ENCODE data around the gene AKR1B15. TPM values are rescaled to one million over a fixed set of nuclear protein-coding genes. Genes with fewer than 3 reads are reported as not detected.

Gene AKR1B15
- total RNA-seq, 4 donors from 2014 or later: 0.17 TPM; not detected in 3

DNA sequence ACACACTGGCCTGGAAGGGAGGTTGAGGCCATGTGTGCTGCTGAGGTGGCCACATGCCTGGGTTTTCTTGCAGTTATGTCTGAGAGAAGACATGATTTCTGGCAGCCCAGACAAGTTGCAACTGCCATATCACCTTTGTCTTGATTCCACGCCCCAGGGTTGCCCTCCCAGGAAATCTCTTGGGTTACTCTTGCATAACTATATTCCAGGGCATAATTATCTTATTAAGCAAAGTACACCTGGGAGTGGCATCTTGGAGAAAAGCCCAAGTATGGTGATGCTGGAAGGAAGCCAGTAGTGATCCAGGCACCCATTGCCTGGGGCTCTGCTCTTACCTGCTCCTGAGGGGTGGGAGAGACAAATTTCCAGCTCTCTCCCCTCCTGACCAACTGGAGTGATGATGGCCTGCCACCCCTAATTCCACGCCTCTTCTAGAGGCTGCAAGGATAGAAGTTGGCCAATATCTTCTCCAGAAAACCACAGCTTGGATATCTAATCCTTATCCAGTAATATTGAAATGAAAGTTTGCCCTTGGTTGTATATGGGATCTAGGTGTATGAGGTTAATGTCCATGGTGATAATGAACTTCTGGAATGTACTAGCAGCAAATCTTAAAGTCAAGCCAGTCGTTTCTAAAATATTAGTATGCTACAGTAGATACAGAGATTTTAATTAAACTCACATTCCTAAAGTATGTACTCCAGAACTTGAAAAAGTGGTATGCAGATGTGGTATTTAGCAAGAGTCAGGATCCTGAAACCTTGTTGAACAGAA is 16.5 kb upstream of the AKR1B15 start:
- H3K4me3 ChIP-seq: no peak overlapping the region
- intact Hi-C loops (cut with DNase I): no loop called here
- no peaks in the 10 kb centered on the region for H3K9me3 ChIP-seq
- DNase-seq (ENCODE audit: extremely low spot score): no peak
- peaks cover 0 to 9% (median 2%) of the 10 kb centered on the region in 4 donors for H3K4me1 ChIP-seq
- 80% methylated on average over 3 of the region's 3 CpGs for WGBS
- H3K36me3 ChIP-seq: no peaks in the 10 kb centered on the region
- TF ChIP-seq, protein P1, sequence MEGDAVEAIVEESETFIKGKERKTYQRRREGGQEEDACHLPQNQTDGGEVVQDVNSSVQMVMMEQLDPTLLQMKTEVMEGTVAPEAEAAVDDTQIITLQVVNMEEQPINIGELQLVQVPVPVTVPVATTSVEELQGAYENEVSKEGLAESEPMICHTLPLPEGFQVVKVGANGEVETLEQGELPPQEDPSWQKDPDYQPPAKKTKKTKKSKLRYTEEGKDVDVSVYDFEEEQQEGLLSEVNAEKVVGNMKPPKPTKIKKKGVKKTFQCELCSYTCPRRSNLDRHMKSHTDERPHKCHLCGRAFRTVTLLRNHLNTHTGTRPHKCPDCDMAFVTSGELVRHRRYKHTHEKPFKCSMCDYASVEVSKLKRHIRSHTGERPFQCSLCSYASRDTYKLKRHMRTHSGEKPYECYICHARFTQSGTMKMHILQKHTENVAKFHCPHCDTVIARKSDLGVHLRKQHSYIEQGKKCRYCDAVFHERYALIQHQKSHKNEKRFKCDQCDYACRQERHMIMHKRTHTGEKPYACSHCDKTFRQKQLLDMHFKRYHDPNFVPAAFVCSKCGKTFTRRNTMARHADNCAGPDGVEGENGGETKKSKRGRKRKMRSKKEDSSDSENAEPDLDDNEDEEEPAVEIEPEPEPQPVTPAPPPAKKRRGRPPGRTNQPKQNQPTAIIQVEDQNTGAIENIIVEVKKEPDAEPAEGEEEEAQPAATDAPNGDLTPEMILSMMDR (IDR thresholded peaks at IDR 0.05): no peak
- TF ChIP-seq POLR2A (IDR thresholded peaks at IDR 0.05; ENCODE audit: low read depth) (no peak), POLR2AphosphoS5 (IDR thresholded peaks at IDR 0.05) (no peak), EP300 (IDR thresholded peaks at IDR 0.05) (no peak)
- peaks cover 0 to 7% (median 0%) of the 10 kb centered on the region in 4 donors for H3K27me3 ChIP-seq
- H3K27ac ChIP-seq (replicated peaks in 1 of 4): no peak overlapping the region

DNA sequence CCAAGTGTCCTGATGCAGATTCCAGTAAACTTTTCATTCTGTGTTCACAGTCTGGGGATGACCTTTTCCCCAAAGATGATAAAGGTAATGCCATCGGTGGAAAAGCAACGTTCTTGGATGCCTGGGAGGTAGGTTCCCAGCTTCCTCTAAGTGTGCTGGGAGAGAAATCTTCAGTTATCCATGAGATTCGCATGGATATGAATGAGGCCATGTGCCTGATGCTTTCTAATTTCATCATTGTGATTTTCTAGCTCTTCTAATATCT is 16.0 kb upstream of the AKR1B15 start:
- DNase-seq (ENCODE audit: extremely low spot score): no peak
- TF ChIP-seq POLR2A (IDR thresholded peaks at IDR 0.05; ENCODE audit: low read depth) (no peak), EP300 (IDR thresholded peaks at IDR 0.05) (no peak), POLR2AphosphoS5 (IDR thresholded peaks at IDR 0.05) (no peak)
- TF ChIP-seq, protein P1 (IDR thresholded peaks at IDR 0.05): no peak
- no peak overlapping the region for H3K4me3 ChIP-seq
- 86% methylated on average over 3 of the region's 3 CpGs for WGBS
- H3K27me3 ChIP-seq: peaks cover 0 to 7% (median 0%) of the 10 kb centered on the region in 4 donors
- H3K4me1 ChIP-seq: peaks cover 0 to 5% (median 0%) of the 10 kb centered on the region in 4 donors
- no peaks in the 10 kb centered on the region for H3K9me3 ChIP-seq
- H3K27ac ChIP-seq (replicated peaks in 1 of 4): no peak overlapping the region
- H3K36me3 ChIP-seq: no peaks in the 10 kb centered on the region
- intact Hi-C loops (cut with DNase I): no loop called here

DNA sequence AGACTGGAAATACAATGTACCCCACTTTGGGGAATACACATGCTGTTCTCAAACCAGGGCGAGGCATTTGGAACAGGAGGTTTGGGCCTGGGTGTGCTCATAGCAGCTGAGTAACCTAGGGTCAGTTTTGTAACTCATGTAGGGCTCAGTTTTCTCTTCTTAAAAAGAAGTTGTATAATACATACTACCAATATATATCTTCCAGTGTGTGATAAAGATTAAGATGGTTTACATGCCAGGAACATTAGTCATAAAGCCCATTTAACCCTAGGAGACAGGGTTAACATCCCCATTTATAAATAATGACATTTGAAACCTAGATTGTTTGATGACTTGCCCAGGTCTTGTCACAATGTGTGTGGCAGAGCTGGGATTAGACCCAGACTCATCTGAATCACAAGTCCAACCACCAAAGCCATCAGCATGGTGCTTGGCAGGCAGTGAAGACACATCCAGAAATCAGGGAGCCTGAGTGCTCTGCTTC is 15.6 kb upstream of the AKR1B15 start:
- no peak overlapping the region for H3K27ac ChIP-seq (replicated peaks in 1 of 4)
- H3K4me3 ChIP-seq: no peak overlapping the region
- peaks cover 0 to 4% (median 0%) of the 10 kb centered on the region in 4 donors for H3K4me1 ChIP-seq
- no peak for DNase-seq (ENCODE audit: extremely low spot score)
- peaks cover 0 to 7% (median 0%) of the 10 kb centered on the region in 4 donors for H3K27me3 ChIP-seq
- TF ChIP-seq POLR2A (IDR thresholded peaks at IDR 0.05; ENCODE audit: low read depth) (no peak), POLR2AphosphoS5 (IDR thresholded peaks at IDR 0.05) (no peak), EP300 (IDR thresholded peaks at IDR 0.05) (no peak)
- TF ChIP-seq, protein P1 (IDR thresholded peaks at IDR 0.05): no peak
- WGBS: 93% methylated on average over 1 of the region's 1 CpG
- intact Hi-C loops (cut with DNase I): no loop called here
- H3K36me3 ChIP-seq: no peaks in the 10 kb centered on the region
- no peaks in the 10 kb centered on the region for H3K9me3 ChIP-seq

DNA sequence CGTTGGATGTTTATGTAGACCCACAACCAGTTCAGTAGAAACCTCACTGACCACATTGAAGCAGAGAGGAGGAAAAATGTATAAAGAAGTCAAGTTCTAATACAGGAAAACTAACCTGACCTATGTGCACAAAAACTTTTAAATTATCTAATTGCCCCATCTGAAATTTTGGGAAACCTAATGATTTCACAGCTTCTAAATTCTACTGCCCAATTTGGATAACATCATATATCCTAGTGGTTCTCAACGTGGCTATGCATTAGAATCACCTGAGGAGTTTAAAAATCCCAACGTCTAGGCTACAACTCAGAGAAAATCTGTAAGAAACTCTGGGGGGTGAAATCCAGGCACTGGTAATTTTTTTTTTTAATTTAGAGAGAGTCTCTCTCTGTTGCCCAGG is 14.3 kb upstream of the AKR1B15 start:
- no peak for DNase-seq (ENCODE audit: extremely low spot score)
- no peak overlapping the region for H3K4me3 ChIP-seq
- no peaks in the 10 kb centered on the region for H3K9me3 ChIP-seq
- TF ChIP-seq EP300 (IDR thresholded peaks at IDR 0.05): no peak
- no peak for TF ChIP-seq POLR2AphosphoS5 (IDR thresholded peaks at IDR 0.05)
- TF ChIP-seq POLR2A (IDR thresholded peaks at IDR 0.05; ENCODE audit: low read depth): no peak
- TF ChIP-seq, protein P1 (IDR thresholded peaks at IDR 0.05): no peak
- H3K27ac ChIP-seq (replicated peaks in 1 of 4): no peak overlapping the region
- H3K4me1 ChIP-seq: no peaks in the 10 kb centered on the region
- intact Hi-C loops (cut with DNase I): no loop called here
- no peaks in the 10 kb centered on the region for H3K27me3 ChIP-seq
- 88% methylated on average over 3 of the region's 3 CpGs for WGBS
- no peaks in the 10 kb centered on the region for H3K36me3 ChIP-seq

All from esophagus muscularis mucosa (tissue), 4 donors.